HG02571 (cell line): ENCODE measurements around the gene TFCP2L1.

Experiments
- ATAC-seq: cut with Tn5 transposase; IDR thresholded peaks from one replicate; pipeline ENCODE4 v1.9.1; 2021; ENCODE audit warnings: mild to moderate bottlenecking, moderate library complexity; ENCODE audit not compliant: unreplicated experiment

The TFCP2L1 gene

DNA sequence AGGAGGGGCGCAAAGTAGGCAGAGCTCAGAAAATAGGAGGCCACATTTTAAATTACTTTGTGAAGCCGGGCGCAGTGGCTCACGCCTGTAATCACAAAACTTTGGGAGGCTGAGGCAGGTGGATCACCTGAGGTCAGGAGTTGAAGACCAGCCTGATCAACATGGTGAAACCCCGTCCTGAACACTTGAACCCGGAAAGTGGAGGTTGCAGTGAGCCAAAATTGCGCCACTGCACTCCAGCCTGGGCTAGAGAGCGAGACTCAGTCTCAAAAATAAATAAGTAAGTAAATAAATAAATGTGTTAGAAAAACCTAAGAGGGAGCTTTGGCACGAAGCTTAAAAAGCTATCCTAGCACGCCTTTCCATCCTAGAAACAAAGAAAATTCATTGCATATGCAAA, 105.5 kb downstream of the TFCP2L1 start:
- no peak for ATAC-seq

DNA sequence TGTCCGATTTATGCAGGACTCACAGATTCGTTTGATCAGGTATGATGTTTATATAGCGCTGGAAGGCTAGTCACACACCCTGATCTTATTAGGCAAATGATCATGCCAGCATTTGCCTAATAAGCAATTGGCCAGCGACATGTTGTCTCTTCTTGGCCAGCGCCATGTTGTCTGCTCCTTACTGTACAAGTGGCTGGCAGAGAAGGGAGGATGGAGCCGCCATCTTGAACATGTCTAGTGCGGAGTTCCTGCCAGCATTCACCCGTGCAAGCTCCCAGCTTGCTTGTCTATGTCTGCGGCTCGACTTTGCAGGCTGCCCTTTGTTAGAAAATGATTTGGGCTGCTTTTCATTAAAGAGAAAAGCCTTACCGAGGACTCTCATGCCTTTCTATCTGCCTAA, 106.3 kb downstream of the TFCP2L1 start:
- ATAC-seq = no peak

DNA sequence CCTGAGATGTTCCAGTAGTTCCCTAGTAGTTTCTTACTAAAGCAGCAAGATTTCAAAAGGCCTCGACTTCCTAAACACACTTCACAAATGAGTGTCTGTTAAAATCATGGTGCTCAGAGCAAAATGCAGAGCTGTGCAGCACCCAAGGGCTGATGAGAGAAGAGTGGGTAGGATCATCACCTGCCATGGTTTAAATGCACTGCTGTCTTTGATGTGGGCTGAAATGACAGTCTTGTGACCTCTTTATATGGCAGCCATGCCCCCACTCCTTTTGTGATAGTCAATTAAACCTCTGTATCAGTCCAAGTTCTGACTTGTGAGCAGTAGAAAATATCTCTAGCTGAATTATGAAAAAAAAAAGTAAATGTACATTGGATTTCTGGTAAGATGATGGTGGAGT, 107.1 kb downstream of the TFCP2L1 start:
- ATAC-seq = no peak

DNA sequence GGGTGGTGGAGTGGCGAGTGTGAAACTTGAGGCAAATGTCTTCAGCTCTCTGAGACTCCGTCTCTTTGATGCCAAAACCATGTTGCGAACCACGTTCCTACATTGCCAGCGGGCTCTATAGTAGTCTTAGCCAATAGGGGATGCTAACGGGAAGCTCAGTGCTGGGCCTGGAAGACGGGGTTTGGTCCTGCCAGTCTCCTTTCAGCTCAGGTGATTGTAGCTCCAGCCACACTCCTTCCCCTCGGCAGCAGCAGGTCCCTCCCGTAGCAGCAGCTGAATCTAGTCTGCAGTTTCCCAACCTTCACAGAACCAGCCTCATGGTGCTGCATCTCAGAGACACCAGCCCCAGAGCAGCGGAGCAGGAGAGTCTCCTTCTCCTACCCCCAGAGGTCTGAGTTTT, 109.7 kb downstream of the TFCP2L1 start:
- no peak for ATAC-seq

DNA sequence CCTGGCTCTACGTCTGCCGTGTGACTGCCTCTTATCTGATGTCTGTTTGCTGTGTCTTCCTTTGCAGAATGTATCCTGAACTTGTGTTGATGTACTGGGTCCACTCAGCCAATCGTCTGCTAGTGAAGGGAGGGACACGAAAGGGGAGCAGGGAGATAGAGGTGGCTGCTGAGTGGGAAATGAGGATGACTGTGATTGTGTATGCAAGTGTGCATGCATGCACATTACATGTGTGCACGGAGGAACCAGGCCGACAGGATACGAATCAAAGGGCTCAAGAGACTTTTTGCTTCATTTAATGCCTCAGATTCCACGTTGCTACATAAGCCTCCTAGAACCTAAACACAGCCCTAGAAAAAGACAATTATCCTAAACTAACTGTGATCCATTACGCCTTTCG, 111.2 kb downstream of the TFCP2L1 start:
- ATAC-seq = no peak

DNA sequence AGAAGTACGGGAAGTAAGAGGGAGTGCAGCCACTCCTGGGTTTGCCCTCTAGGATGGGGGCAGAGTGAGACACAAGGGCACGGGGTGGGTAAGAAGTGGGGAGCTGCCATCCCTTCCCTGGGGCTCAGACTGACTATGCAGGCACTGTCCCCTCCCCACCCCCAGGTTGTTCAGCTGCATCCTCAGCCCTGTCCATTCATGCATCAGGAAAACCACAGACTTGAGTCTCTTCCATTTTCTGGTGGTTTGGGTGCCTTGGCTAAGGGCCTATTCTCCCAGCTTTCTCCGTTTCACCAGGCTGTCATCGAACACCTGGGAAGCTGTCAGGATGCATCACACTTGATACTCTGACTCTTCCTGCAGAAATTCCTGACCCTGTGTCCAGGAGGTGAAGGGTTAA, 111.9 kb downstream of the TFCP2L1 start:
- no peak for ATAC-seq

DNA sequence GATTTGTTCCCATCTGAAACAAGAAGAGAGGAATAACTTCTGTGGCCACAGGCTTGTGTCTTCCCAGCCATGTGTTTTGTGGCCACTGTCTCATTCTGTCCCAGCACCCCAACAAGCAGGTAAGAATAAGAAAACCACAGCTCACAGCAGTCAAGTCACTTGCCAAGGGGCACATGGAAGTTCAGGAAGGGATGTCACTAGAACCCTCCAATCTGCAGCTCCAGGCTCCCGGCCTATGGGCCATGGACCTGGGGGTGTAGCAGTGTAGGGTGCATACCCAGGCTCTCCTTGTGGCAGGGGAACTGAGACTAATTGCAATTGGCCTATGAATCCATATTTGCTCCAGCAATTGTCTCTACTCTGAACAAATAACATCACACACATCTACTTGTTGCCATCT, 112.5 kb downstream of the TFCP2L1 start:
- no peak for ATAC-seq

DNA sequence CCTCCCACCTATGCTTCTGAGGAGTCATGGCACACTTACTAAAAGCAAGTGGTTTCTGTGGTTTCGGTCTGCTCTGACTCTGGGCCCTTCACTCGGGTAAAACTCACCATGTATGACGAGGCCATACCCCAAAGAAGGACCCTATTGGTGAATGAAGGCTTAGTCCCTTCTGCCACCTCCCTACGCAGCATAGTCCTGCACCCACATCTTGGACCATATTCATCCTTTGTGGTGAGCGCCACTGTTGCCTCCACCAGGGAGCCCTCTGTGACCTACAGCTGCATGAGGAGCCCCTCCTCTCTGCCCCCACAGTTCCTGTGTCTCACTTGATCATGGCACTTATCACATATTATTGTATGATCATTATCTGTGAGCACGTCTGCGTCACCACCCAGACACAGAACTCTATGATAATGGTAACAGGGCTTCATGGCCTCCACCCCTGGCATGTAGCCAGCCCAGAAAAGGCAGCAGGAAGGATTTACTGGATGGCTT, 113.3 kb downstream of the TFCP2L1 start:
- ATAC-seq = no peak

DNA sequence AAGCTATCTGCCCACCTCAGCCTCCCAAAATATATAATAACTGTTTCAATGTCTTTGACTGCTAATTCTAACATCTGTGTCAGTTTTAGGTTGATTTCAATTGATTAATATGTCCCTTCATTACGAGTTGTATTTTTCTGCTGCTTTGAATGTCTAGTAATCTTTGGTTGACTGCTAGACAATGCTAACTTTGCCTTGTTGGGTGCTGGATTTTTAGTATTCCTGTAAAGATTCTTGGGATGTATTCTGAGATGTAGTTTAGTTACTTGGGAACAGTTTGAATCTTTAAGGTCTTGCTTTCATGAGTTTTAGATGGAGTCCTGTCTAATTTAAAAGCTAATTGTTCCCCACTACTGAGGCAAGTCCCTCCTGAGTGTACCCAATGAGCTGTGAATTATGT, 114.4 kb downstream of the TFCP2L1 start:
- no peak for ATAC-seq

DNA sequence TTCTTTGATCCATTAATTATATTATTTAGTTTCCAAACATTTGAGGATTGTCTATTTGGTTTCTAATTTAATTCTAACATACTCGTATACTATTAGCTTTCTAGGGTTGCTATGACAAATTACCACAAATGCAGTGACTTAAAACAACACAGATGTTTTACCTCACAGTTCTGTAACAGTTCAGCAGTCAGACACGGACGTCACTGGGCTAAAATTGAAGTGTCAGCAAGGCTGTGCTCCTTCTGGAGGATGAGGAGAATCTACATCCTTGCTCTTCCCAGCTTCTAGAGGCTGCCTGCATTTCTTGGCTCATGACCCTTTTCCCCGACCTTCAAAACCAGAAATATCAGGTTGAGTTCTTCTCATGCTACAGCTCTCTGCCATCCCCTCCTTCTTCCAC, 117.6 kb downstream of the TFCP2L1 start:
- ATAC-seq = no peak
